Esophagus muscularis mucosa (tissue), 4 donors: ENCODE measurements around the gene LUC7L. TPM values are rescaled to one million over a fixed set of nuclear protein-coding genes. Genes with fewer than 3 reads are reported as not detected.

Experiments used
- DNase-seq: peaks from one replicate; pipeline ENCODE4 v3.0.0-alpha.2; 2017; ENCODE audit errors: extremely low spot score
- H3K27ac ChIP-seq, 4 donors: fragments of 200-600 bp; sonication (generic); replicated peaks in 1 of 4; 1 replicate in 3 of 4; 2 replicates in 1 of 4; pipeline ENCODE4 v1.5.1; 2016 to 2019; ENCODE audit warnings: mild to moderate bottlenecking in 1 of 4
- H3K27me3 ChIP-seq, 4 donors: fragments of 200-600 bp; sonication (generic); one replicate each; pipeline versions ENCODE4 v1.5.1 to v1.6.0; 2016 to 2019
- H3K36me3 ChIP-seq, 4 donors: fragments of 200-600 bp; sonication (generic); one replicate each; pipeline ENCODE4 v1.5.1; 2016 to 2019
- H3K4me1 ChIP-seq, 4 donors: fragments of 200-600 bp; sonication (generic); one replicate each; pipeline ENCODE4 v1.5.1; 2016 to 2019
- H3K4me3 ChIP-seq, 4 donors: fragments of 200-600 bp; sonication (generic); 1 replicate in 2 of 4; 2 replicates in 2 of 4; pipeline ENCODE4 v1.5.1; 2016 to 2019; ENCODE audit warnings: mild to moderate bottlenecking in 4 of 4, moderate library complexity in 1 of 4
- H3K9me3 ChIP-seq, 4 donors: fragments of 200-600 bp; sonication (generic); 1 replicate in 3 of 4; 2 replicates in 1 of 4; pipeline ENCODE4 v1.5.1; 2016 to 2019
- CTCF ChIP-seq, 3 experiments: fragments of 200-600 bp in 2 of 3; fragments of 450-650 bp in 1 of 3; sonication (generic) in 2 of 3; IDR thresholded peaks; one replicate each; pipeline ENCODE4 v1.5.1; 2017 to 2019; ENCODE audit warnings: antibody characterized with exemption in 3 of 3, mild to moderate bottlenecking in 2 of 3, moderate library complexity in 1 of 3
- EP300 ChIP-seq: sonication (generic); formaldehyde crosslinking; IDR thresholded peaks from one replicate; pipeline ENCODE4 v1.6.1; 2017; ENCODE audit warnings: antibody characterized with exemption
- POLR2A ChIP-seq: fragments of 450-650 bp; IDR thresholded peaks from one replicate; pipeline ENCODE4 v1.6.1; 2017; ENCODE audit warnings: antibody characterized with exemption, moderate library complexity, mild to moderate bottlenecking, low read depth
- POLR2AphosphoS5 ChIP-seq, 2 donors: sonication (generic); formaldehyde crosslinking; IDR thresholded peaks; one replicate each; pipeline ENCODE4 v1.6.1; 2017; ENCODE audit warnings: antibody characterized with exemption in 2 of 2
- WGBS: methylation state at CpG from one replicate; pipeline ENCODE4 v1.1.5; 2018; 5-methylcytosine and 5-hydroxymethylcytosine counted together
- intact Hi-C: fragments of 100-400 bp; cut with DNase I; formaldehyde crosslinking; loops from one replicate; pipeline ENCODE4 v1.15.1; 2023
- total RNA-seq, 4 donors: library from RNA; depleted of rRNA; stranded (reverse); fragments of >200 nt; gene quantifications; one replicate each; pipeline versions ENCODE4 v1.1.0 to v1.2.1, GENCODE V29; 2016

The LUC7L gene
- total RNA-seq, 4 donors from 2014 or later = 34.8 to 60.6 (median 50.2) TPM

- WGBS = 73% methylated on average over 8 of the region's 8 CpGs
- DNase-seq = no peak
- no peaks in the 10 kb centered on the region for H3K4me1 ChIP-seq
- H3K27me3 ChIP-seq = no peaks in the 10 kb centered on the region
- no peak overlapping the region for H3K4me3 ChIP-seq
- H3K36me3 ChIP-seq = peaks cover 58 to 67% (median 64%) of the 10 kb centered on the region in 4 donors
- H3K9me3 ChIP-seq = no peaks in the 10 kb centered on the region
- no peak overlapping the region for H3K27ac ChIP-seq
- TF ChIP-seq CTCF (IDR thresholded peaks at IDR 0.05) (no peak), EP300 (no peak)
- intact Hi-C loops = no loop called here
These were observed 40.6 kb downstream of the LUC7L start for GRCh38 chr16:188674-189073.

- TF ChIP-seq POLR2AphosphoS5 (IDR thresholded peaks at IDR 0.05) = no peak
- TF ChIP-seq EP300 = no peak
- no peak for TF ChIP-seq POLR2A
- no peak for TF ChIP-seq CTCF (IDR thresholded peaks at IDR 0.05)
- intact Hi-C loops = no loop called here
- DNase-seq = no peak
These were observed 41.9 kb downstream of the LUC7L start for GRCh38 chr16:187330-187729.

GRCh38 chr16:185691-186090, 43.6 kb downstream of the LUC7L start:
- no peak for TF ChIP-seq CTCF (IDR thresholded peaks at IDR 0.05)
- TF ChIP-seq POLR2AphosphoS5 (IDR thresholded peaks at IDR 0.05) = no peak
- TF ChIP-seq EP300 = no peak
- no peak for TF ChIP-seq POLR2A
- WGBS = 70% methylated on average over 5 of the region's 11 CpGs
- H3K36me3 ChIP-seq = peaks cover 31 to 37% (median 34%) of the 10 kb centered on the region in 4 donors
- peaks cover 9 to 10% (median 9%) of the 10 kb centered on the region in 4 donors for H3K4me1 ChIP-seq
- no peak overlapping the region for H3K4me3 ChIP-seq
- peaks cover 0 to 7% (median 3%) of the 10 kb centered on the region in 4 donors for H3K27me3 ChIP-seq
- no peak overlapping the region for H3K27ac ChIP-seq
- intact Hi-C loops = no loop called here
- H3K9me3 ChIP-seq = no peaks in the 10 kb centered on the region
- no peak for DNase-seq

More at GRCh38 chr16:187330-187729, 41.9 kb downstream of the LUC7L start:
- peaks cover 47 to 53% (median 51%) of the 10 kb centered on the region in 4 donors for H3K36me3 ChIP-seq
- 90% methylated on average over 7 of the region's 8 CpGs for WGBS
- H3K27ac ChIP-seq = no peak overlapping the region
- no peaks in the 10 kb centered on the region for H3K27me3 ChIP-seq
- no peak overlapping the region for H3K4me3 ChIP-seq
- H3K9me3 ChIP-seq = no peaks in the 10 kb centered on the region
- no peaks in the 10 kb centered on the region for H3K4me1 ChIP-seq

GRCh38 chr16:185213-185612, 44.0 kb downstream of the LUC7L start:
- Histone ChIP-seq H3K9me3 (no peaks in the 10 kb centered on the region), H3K27ac (no peak overlapping the region), H3K36me3 (peaks cover 26 to 32% (median 30%) of the 10 kb centered on the region in 4 donors), H3K27me3 (peaks cover 0 to 12% (median 7%) of the 10 kb centered on the region in 4 donors), H3K4me1 (peaks cover 13 to 15% (median 14%) of the 10 kb centered on the region in 4 donors), H3K4me3 (no peak overlapping the region)
- WGBS = 77% methylated on average over 9 of the region's 13 CpGs
- DNase-seq = no peak
- no peak for TF ChIP-seq CTCF (IDR thresholded peaks at IDR 0.05)
- TF ChIP-seq EP300 = no peak
- TF ChIP-seq POLR2AphosphoS5 (IDR thresholded peaks at IDR 0.05) = no peak
- TF ChIP-seq POLR2A = no peak
- intact Hi-C loops = no loop called here

GRCh38 chr16:183005-183404, 46.2 kb downstream of the LUC7L start:
- Histone ChIP-seq H3K9me3 (no peaks in the 10 kb centered on the region), H3K27ac (no peak overlapping the region), H3K27me3 (peaks cover 0 to 34% (median 29%) of the 10 kb centered on the region in 4 donors), H3K36me3 (peaks cover 6 to 10% (median 9%) of the 10 kb centered on the region in 4 donors), H3K4me3 (no peak overlapping the region), H3K4me1 (peaks cover 17 to 21% (median 20%) of the 10 kb centered on the region in 4 donors)
- no peak for DNase-seq
- intact Hi-C loops = no loop called here
- WGBS = 71% methylated on average over 7 of the region's 7 CpGs
- TF ChIP-seq POLR2A = no peak
- no peak for TF ChIP-seq POLR2AphosphoS5 (IDR thresholded peaks at IDR 0.05)
- TF ChIP-seq CTCF (IDR thresholded peaks at IDR 0.05) = no peak
- TF ChIP-seq EP300 = no peak
